Limb (tissue), 2 donors: ENCODE measurements around the gene CCDC120.

Source experiments
- DNase-seq, 2 donors: peaks; one replicate each; pipeline ENCODE4 v3.0.0-alpha.2; 2016; ENCODE audit errors: extremely low spot score in 2 of 2

The CCDC120 gene

DNA sequence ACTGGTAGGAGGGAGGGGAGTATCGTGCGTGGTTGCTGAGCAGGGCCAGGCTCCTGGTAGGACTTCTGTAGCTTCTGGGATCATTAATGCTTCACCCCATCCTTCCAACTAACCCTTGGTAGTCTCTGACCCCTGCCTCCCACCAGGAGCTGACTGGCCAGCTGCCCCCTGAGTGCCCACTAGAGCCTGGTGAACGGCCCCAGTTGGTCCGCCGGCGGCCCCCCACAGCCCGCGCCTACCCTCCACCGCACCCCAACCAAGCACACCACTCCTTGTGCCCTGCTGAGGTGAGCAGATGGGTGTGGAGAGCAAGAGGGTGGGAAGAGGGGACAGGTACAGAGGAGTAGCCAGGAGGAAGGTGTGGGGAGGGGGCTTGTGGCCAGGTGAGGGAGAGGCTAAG is 4.9 kb downstream of the CCDC120 start:
- no peak for DNase-seq

DNA sequence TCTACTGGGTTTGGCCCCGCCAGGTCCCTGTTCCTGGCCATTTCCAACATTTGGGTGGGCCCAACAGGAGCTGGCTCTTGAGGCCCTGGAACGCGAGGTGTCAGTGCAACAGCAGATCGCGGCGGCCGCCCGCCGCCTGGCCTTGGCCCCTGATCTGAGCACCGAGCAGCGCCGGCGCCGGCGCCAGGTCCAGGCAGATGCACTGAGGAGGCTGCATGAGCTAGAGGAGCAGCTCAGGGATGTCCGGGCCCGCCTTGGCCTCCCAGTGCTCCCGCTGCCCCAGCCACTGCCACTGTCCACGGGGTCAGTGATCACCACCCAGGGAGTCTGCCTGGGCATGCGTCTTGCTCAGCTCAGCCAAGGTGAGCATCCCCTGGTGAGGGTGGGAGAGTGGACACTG is 5.5 kb downstream of the CCDC120 start:
- DNase-seq = no peak

DNA sequence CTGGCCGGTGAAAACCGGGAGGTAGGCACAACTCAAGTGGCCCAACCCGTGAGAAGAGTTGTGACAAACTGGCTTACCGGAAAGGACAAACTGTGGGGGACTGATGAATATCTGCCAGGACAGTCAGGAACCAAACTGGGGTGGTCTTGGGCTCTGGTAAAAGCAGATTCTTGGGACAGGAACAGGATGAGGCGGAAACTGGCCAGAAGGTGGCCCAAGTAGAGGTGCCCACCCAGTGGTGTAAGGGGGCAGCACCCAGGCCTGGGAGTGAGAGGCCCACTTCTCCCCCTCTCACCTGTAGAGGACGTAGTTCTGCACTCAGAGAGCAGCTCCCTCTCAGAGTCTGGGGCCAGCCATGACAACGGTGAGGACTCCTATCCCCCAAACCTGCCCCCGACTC is 5.9 kb downstream of the CCDC120 start:
- DNase-seq = no peak

DNA sequence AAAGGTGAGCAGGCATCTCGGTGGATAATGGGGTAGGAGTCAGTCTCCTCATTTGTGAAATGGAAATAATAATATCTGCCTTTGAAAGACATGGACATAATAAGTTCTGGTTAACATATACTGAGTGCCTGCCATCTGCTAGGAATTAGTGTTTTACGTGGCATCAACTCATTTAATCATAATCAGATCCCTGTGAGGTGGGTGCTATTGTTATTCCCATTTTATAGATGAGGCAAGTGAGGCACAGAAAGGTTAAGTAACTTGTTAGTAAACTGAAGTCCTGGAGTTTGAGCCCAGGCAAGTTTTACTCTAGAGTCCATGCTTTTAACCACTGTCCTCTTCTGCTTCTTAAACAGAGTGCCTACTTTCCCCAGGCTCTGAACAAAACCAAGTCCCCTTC is 7.5 kb downstream of the CCDC120 start:
- no peak for DNase-seq

DNA sequence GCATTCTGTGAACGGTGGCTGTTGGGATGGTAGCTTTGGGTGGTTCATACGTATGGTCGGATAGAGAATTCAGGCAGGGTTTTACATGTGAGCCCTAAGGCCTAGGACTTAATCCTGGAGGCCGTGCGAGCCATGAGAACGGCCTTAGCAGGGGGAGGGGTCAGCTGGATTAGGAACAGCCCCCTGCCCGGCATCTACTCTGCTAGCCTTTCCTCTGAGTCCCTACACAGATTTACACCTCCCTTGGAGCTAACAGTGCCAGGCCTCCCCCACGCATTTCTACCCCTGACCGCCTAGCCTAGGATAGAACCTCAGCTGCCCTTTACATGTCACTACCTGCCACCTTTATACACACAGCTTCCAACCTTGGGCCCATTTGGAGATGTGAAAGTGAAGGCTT is 7.9 kb downstream of the CCDC120 start:
- no peak for DNase-seq

DNA sequence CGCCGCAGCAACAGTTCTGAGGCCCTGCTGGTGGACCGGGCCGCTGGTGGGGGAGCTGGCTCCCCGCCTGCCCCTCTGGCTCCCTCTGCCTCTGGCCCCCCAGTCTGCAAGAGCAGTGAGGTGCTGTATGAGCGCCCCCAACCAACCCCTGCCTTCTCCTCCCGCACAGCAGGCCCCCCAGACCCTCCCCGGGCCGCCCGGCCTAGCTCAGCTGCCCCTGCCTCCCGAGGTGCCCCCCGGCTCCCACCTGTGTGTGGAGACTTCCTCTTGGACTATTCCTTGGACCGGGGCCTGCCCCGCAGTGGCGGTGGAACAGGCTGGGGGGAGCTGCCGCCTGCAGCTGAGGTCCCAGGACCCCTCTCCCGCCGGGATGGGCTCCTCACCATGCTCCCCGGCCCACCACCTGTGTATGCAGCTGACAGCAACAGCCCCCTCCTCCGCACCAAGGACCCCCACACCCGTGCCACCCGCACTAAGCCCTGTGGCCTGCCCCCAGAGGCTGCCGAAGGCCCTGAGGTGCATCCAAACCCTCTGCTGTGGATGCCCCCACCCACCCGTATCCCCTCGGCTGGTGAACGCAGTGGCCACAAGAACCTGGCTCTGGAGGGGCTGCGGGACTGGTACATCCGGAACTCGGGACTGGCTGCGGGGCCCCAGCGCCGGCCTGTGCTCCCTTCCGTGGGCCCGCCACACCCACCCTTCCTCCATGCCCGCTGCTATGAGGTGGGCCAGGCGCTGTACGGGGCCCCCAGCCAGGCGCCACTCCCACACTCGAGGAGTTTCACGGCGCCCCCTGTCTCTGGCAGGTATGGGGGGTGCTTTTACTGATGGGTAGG is 8.7 kb downstream of the CCDC120 start:
- DNase-seq = no peak

DNA sequence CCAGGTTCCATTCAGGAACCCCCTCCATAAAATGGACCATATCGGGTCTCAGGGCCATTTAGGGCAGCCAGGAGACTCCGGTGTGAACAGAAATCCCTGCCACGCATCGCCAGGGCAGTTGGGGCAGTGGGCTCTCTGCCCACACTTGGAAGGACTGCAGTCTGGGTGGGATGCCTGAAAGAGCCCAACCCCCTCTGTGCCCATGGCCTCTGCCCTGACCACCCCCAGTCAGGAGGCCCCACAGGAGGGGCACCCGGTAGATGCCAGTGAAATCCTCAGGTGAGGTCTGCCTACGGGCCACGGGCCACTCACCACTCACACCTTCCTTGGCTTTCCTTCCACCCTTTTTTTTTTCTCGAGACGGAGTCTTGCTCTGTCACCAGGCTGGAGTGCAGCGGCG is 10.2 kb downstream of the CCDC120 start:
- no peak for DNase-seq

DNA sequence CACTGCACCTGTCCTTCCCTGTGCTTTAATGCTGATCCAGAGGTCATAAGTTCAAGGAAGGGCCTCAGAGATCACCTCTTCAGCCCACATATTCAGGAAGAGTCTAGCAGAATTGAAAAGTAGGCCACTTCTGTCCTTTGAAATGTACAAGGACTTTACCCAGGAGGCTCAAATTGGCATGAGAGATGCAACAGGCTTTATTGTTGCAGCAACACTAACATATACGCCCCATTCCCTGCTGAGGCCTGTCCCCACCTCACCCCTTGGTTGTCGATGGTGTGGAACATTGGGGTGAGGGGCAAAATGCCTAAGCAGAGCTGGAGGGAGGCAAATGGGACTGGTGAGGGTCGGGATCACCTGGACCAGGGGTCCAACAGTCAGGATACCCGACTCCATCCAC is 12.2 kb downstream of the CCDC120 start:
- DNase-seq = no peak

DNA sequence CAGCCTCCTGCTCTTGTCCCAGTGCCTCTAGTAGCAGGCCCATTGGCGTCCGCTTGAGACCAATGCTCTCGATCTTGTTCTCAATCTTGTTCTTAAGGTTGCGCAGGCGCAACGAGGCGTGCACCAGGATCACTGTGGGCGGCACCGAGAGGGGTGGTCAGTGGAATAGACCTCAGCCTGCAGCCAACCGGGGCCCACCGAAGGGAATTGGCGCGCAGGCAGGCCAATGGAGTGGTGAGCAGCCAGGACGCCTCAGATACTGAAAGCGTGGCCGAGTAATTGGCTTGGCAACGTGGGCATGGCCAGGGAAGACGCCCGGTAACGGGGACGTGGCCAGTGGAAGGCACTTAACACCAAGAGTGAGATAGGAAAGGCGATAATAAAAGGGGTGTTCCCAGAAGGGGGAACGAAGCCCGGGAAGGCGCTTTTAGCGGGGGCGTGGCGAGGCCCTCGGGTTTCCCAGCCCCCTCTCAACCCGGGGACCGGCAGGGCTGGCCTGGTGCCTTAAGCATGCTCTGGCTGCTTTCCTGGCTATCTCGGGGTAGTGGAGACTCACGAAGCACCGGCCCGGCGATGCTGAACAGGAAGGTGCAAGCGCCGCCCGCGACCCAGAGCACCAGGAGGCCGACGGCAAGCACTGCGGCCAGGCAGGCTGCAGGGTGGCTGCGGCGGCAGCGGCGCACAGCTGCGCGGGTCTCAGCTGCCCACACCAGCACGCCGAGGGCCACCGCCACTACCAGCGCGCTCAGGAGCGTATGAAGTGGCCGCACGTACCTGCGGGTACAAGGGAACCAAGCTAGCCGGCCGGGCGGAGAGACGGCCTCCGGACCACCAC is 13.3 kb downstream of the CCDC120 start:
- peak; percentile 63 to 78 for DNase-seq

DNA sequence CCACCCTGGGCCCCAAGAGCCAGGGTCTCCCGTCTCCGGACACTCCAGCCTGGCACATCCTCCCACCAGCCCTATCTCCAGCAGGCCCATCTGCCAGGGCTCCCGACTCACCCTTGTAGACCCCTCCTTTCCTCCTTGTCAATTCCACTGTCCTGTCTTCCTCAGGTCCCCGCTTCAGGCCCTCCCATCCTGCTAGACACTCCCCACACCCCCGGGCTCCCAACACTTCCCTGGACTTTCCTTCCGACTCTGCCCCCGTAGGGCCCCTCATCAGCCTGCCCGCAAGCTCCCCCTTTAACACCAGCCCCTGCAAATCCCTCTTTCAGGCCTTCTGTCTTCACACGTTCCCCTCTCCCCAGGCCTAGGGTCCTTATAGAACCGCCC is 13.9 kb downstream of the CCDC120 start:
- no peak for DNase-seq

DNA sequence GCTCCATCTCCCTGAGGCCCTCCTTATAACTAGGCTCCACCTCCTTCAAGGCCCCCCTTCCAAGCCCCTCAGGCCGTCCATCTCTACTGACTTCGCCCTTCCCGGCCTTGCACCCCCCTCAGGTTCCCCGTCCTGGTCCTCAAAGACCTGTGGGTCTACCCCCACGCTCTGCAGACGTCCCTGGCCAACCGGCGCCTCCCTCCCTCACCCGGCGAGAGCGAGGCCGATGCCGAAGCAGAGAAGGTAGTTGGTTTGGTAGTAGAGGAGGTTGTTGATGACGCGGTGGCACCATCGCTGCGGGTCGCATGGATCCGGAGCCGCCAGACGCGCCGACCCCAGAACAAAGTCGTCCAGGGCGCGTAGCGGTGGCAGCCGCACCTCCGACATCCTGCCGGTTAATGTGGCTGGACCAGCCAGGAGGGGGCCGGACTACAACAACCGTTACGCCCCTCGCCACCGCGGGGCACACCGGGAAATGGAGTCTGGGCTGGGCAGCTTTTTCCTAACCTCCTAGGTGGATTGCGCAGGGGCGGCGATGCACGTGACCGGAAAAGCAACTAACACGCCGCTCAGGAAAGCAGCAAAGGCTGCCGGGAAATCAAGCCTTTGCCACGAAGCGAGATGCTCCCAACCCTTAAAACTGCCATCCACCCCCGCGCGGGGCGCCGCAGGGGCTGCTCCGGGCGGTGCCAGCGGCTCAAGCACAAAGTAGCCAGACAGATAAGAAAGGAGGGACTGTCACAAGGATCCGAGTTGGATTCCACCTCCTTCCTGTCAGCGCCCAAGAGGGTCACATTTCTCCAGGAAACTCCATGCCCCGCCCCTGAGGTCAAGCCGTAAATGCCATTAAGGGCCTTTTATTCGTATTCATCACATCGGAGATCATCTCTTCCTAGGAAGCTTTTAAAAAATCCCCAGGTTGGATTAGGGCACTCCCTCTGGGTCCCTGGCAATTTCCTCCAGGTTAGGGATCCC is 15.1 kb downstream of the CCDC120 start, which contains the start of gene PRAF2:
Gene PRAF2 (minus strand): TSS at position 402 of the 975 bp plus-strand sequence. CDS start 15 bp downstream, at position 387.
- peak; percentile 84 to 91 for DNase-seq

DNA sequence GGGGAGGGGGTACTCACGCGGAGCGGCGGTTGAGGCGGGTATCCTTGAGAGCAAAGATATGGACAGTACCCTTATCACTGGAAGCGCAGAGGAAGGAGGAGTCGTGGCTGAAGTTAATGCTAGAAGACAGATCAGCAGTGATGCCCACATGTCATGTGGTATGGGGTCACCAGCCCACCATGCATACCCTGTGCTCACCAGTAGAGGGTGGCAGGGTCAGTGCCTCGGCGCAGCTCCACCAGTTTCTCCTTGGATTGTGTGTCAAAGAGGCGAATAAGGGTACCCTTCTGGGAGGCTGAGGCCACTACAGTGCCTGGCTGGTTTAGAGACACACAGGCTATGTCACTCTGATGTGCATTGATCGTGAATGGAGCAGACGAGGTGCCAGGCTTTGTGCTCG is 16.5 kb downstream of the CCDC120 start:
- no peak for DNase-seq

DNA sequence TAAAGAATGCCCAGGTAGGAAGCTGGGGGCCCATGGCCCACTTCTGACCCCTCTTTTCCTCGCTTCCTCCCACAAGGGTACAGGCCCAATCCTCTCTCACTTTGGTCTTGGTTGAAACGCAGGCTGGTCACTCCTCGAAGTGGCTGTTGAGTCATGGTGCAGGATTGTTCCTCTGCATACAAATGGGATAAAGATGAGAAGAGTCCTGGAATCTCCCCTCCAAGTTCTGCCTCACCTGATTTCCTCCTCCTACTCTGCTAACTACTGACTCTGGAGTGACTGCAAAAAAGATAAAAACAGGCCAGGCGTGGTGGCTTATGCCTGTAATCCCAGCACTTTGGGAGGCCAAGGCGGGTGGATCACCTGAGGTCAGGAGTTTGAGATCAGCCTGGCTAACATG is 19.1 kb downstream of the CCDC120 start:
- no peak for DNase-seq

DNA sequence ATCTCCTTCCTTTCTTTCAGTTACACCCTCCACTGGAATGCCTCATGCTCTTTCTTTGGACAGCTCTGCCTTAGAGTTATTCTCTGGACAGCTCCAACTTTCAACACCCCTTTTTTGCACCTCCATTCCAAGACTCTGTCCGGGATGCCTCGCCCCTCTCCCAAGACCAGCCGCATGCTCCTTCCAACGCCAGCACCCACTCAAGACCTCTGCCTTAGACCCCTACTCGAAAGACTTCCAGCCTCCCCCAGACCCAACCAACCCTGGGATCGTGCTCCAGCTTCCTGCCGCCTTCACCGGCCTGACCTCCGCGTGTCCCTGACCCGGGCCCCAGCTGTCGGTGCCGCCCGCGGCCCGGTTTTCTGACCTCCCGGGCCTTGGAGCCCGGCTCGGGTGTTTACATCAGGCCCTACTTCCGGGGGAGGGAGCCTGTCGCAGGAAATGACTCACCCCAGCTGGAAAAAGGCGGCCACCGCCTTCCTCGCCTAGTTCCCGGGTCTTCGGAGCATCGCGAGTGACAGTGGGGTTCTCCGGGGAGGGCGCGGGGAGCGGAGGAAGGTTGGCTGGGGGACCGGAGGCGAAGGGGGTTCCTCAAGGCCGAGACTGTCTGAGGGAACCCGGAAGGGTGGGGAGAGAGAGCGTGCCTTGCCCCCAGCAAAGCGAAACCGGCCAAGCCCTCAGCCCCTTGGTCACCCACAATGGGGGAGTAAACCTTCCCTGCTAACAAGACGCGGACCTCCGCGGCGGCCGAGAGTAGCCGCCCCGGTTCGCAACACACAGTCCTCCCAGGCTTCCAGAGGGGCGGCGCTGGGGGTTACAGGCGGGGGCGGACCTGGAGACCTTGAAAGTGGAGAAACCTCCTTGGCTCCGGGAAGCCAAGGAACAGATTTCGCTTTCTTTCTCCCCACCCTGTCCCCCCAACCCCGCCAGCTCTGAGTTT is 21.0 kb downstream of the CCDC120 start, which contains the start of gene WDR45:
Gene WDR45 (minus strand): TSS at position 399 of the 940 bp plus-strand sequence. CDS start 1,792 bp downstream, outside the sequence.
- DNase-seq = peak; percentile 61 to 80

DNA sequence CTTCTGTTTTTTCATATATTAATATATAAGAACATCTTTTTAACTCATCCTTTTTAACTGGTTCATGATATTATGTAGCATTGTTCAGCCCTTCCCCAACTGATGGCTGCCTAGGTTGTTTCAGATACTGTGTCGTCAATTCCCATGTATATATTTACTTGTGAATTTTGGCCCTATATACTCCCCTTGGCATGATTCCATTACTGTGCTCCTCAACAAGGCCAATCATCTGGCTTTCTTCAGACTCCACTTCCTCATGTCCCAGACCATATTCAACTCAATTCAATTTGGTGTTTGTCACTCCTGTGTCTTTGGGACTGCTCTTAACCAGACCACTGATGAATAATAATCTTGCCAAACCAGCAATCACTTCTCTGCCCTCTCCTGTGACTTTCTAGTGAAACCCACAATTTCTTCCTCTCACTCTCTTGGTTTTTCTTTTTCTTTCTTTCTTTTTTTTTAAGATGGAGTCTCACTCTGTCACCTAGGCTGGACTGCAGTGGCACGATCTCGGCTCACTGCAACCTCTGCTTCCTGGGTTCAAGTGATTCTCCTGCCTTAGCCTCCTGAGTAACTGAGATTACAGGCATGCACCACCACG is 23.6 kb downstream of the CCDC120 start:
- no peak for DNase-seq

DNA sequence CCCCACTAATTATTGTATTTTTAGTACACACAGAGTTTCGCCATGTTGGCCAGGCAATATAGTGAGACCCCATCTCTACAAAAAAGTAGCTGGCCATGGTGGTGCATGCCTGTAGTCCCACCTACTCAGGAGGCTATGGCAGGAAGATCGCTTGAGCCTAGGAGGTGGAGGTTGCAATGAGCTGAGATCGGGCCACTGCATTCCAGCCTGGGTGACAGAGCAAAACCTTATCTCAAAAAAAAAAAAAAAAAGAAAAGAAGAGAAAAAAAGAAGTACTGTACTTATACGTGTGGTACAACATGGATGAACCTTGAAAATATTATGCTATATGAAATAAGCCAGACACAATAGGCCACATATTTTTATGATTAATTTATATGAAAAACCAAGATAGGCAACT is 30.8 kb downstream of the CCDC120 start:
- DNase-seq = no peak

DNA sequence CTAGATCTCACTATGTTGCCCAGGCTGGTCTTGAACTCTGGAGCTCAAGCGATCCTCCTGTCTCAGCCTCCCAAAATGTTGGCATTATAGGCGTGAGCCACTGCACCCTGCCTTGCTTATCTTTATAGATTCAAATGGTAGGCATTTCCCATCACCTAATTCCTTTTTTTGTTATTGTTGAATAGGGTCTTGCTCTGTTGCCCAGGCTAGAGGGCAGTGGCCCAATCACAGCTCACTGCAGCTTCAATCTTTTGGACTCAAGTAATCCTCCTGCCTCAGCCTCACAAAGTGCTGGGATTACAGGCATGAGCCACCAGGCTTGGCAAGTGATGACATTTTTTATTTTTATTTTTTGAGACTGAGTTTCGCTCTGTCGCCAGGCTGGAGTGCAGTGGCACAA is 37.6 kb downstream of the CCDC120 start:
- no peak for DNase-seq

DNA sequence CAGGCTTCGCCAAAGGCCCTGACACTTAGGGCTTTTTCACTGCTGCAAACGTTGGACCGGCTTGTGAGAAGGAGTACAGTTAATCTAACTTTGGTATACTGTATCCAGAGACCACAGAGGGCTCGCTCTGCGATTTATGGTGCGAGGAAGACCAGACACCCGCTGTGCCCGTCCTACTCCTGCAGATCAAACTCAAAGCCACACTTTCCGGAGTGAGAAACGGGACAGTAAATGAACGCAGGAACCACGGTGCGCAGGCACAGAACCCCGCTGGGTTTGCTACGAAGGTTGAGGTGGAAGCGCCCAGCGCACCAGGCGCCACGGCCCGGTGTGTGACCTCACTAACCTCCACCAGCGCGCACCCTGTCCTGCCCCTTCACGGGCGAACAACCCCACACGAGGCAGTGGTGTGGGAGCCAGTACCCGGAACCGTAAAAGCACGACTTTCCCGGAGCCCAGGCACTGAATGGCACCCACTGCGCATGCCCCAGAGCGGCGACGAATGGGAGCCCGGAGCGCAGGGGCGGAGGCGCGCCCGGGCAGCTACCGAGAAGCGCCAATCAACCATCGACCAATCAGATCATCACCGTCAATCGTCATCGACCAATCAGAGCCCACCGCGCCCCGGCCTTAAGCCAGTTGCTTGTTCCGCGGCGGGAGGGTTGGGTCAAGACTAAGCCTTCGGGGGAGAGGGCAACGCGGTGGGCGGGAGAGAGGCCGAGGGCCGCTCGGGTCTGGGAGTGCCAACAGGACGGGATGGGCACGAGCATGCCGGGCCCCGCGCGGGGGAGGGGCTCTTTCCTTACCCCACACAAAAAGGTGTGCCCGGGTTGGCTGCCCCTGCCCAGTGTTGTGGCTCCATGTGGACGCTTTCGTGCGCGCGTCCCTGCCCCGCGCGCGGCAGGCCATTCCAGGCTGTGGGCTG is 42.2 kb downstream of the CCDC120 start:
- DNase-seq = peak; percentile 89 to 90

DNA sequence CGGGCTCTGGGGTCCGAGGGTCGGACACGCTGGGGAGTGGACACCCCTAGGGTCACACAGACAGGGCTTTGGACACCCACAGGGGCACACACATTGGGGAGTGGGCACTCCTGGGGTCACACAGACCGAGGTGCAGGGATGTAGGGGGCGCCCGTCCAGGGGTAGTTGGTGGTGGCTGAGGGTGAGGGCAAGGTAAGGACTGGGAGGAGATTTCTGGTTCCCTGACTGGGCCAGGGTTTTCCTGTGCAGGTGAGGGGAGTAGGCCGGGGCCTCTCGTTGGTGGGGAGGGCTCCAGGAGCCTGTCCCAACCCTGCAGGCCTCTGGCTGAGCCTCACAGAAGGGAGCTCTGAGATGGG is 42.8 kb downstream of the CCDC120 start:
- no peak for DNase-seq
